H1 (cell line): ENCODE data around the gene TLE1.

Source experiments
- CHD7 ChIP-seq: fragments of 300-600 bp; sonication (generic); IDR thresholded peaks from 2 replicates; pipeline ENCODE4 v1.7.1; 2012; ENCODE audit warnings: low read length, moderate library complexity, mild to moderate bottlenecking, inconsistent platforms; ENCODE audit not compliant: insufficient replicate concordance
- CTCF ChIP-seq, 3 experiments: IDR thresholded peaks; 1 replicate in 2 of 3; 2 replicates in 1 of 3; pipeline versions ENCODE4 v1.5.1 to v1.6.1; 2011; ENCODE audit warnings: low read length in 3 of 3, mild to moderate bottlenecking in 3 of 3, inconsistent platforms in 2 of 3, low read depth in 1 of 3, moderate library complexity in 1 of 3; ENCODE audit not compliant: insufficient read depth in 1 of 3; ENCODE audit errors: control extremely low read depth in 1 of 3
- GTF2F1 ChIP-seq: IDR thresholded peaks from 2 replicates; pipeline ENCODE4 v1.6.1; 2012; ENCODE audit warnings: low read depth, low read length, improper control_type of control experiment, borderline replicate concordance
- POLR2AphosphoS5 ChIP-seq: IDR thresholded peaks from 2 replicates; pipeline ENCODE4 v1.6.1; 2011; ENCODE audit warnings: low read depth, low read length
- RAD21 ChIP-seq, 2 experiments: IDR thresholded peaks in 1 of 2; conservative IDR thresholded peaks in 1 of 2; 2 replicates each; pipeline ENCODE4 v1.6.1; 2011; ENCODE audit warnings: low read depth in 2 of 2, low read length in 2 of 2, improper control_type of control experiment in 1 of 2, inconsistent platforms in 1 of 2, mild to moderate bottlenecking in 1 of 2, moderate library complexity in 1 of 2
- SRF ChIP-seq: IDR thresholded peaks from 2 replicates; pipeline ENCODE4 v1.6.1; 2011; ENCODE audit warnings: mild to moderate bottlenecking, low read depth, low read length, moderate library complexity
- TAF1 ChIP-seq: IDR thresholded peaks from 2 replicates; pipeline ENCODE4 v1.6.1; 2011; ENCODE audit warnings: mild to moderate bottlenecking, low read depth, low read length

- TF ChIP-seq GTF2F1: no peak
- TF ChIP-seq POLR2AphosphoS5: no peak
- TF ChIP-seq CHD7: no peak
- no peak for TF ChIP-seq SRF
- TF ChIP-seq CTCF (IDR thresholded peaks at IDR 0.05; ENCODE audit: control extremely low read depth in 1 of 3, insufficient read depth in 1 of 3, low read depth in 1 of 3, low read length in 3 of 3): no peak
- no peak for TF ChIP-seq RAD21 (IDR thresholded peaks at IDR 0.05 in 1 of 2, conservative IDR thresholded peaks at IDR 0.05 in 1 of 2; ENCODE audit: low read depth in 2 of 2, low read length in 2 of 2)
- no peak for TF ChIP-seq TAF1
Observed at GRCh38 chr9:81682177-81682576, 7.2 kb downstream of the TLE1 start.
